Lower leg skin (tissue), 3 donors: ENCODE data around the gene DEPDC7.

Experiments used
- POLR2A ChIP-seq, 2 donors: fragments of 450-650 bp; IDR thresholded peaks; one replicate each; pipeline ENCODE4 v1.6.1; 2016 to 2017; ENCODE audit warnings: antibody characterized with exemption in 2 of 2, mild to moderate bottlenecking in 1 of 2, moderate library complexity in 1 of 2
- TF ChIP-seq, protein P1 (sequence below), 3 donors: fragments of 450-650 bp; IDR thresholded peaks; one replicate each; pipeline ENCODE4 v1.5.1; 2016; ENCODE audit warnings: antibody characterized with exemption in 3 of 3, mild to moderate bottlenecking in 3 of 3, moderate library complexity in 2 of 3

DNA sequence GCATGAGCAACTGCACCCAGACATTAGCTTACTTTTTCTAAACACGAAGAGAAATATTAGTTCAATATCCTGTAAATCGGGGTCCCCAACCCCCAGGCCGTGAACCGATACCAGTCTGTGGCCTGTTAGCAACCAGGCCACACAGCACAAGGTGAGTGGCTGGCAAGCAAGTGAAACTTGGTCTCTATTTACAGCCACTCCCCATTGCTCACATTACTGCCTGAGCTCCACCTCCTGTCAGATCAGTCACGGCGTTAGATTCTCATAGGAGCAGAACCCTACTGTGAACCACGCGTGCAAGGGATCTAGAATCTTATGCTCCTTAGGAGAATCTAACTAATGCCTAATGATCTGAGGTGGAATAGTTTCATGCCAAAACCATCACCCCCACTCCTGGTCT lies 27.8 kb upstream of the DEPDC7 start:
- no peak for TF ChIP-seq POLR2A (IDR thresholded peaks at IDR 0.05)
- TF ChIP-seq, protein P1, sequence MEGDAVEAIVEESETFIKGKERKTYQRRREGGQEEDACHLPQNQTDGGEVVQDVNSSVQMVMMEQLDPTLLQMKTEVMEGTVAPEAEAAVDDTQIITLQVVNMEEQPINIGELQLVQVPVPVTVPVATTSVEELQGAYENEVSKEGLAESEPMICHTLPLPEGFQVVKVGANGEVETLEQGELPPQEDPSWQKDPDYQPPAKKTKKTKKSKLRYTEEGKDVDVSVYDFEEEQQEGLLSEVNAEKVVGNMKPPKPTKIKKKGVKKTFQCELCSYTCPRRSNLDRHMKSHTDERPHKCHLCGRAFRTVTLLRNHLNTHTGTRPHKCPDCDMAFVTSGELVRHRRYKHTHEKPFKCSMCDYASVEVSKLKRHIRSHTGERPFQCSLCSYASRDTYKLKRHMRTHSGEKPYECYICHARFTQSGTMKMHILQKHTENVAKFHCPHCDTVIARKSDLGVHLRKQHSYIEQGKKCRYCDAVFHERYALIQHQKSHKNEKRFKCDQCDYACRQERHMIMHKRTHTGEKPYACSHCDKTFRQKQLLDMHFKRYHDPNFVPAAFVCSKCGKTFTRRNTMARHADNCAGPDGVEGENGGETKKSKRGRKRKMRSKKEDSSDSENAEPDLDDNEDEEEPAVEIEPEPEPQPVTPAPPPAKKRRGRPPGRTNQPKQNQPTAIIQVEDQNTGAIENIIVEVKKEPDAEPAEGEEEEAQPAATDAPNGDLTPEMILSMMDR (IDR thresholded peaks at IDR 0.05) = no peak
